Subcutaneous adipose tissue (tissue), 4 donors: Measurements from ENCODE around the gene CCDC127. TPM values are rescaled to one million over a fixed set of nuclear protein-coding genes. Genes with fewer than 3 reads are reported as not detected.

Experiments used
- CTCF ChIP-seq: fragments of 450-650 bp; IDR thresholded peaks from one replicate; pipeline ENCODE4 v1.5.1; 2016; ENCODE audit warnings: low read depth, mild to moderate bottlenecking, control low read depth, antibody characterized with exemption, moderate library complexity
- total RNA-seq, 4 donors: library from RNA; depleted of rRNA; stranded (reverse); fragments of >200 nt; gene quantifications; one replicate each; pipeline ENCODE4 v1.1.0, GENCODE V29; 2016

CCDC127 gene
- total RNA-seq, 4 donors from 2014 or later = 4.9 to 6.5 (median 5.8) TPM

DNA sequence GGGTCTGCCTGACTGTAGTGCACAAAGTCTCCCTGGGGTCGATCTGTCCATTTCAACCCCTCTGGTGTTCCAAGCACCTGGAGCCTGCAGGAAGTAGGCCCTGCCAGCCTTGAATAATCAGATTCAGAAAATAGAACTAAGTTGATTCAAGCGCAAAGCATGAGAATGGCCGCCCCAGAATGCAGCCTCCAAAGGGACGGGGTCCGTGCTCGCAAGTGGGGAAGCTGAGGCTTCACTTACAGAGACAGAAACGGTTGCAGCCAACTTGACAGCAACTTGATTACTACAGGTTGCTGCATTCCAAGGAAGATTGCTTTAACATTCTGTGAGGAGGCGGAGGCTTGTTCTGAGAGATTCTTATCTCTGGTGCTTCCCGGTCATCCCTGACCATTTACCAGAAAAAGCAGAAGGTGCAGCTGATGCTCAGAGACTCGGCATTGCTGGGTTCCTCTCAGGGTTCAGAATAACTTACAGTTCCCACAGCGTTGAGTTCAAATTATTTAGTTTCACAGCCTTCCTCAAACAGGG lies 41.6 kb downstream of the CCDC127 start:
- no peak for TF ChIP-seq CTCF

DNA sequence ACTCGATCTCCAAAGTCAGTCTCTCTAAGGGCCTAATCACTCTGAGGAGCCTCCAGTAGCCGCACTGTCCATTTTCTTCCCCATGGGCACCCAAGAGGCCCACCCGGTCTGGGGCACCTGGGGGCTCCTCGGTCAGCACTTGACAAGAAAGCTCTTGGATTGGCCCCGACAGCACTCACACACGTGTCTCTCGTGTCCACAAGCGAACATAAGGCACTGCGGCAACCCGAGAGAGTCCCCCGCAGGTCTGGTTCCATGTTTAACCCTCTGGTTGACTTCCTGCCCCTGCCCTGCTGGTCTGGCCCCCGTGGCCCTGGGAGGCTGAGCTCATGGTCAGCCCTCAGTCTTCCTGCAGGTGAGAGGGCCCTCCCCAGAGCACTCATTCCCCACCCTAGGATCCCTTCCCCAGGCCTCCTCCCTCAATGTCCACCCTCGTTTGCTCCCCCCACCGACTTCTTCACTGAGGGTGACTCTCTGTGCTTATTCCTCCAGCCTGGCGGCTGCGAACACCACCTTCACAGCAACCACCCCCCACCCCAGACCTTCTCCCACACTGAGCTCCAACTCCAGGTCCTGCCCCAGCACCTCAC lies 43.0 kb downstream of the CCDC127 start:
- TF ChIP-seq CTCF = no peak

DNA sequence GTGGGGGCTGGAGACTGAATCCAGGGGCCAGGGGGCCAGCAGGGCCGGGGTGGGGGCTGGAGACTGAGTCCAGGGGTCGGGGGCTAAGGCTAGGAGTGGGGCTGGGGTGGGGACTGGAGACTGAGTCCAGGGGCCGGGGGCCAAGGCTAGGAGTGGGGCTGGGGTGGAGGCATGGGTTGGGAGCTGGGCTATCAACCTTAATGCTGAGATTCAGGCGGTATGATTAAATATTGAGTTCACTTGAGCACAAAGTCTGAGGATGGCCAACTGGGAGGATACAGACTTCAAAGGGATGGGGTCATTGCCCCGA lies 43.7 kb downstream of the CCDC127 start:
- no peak for TF ChIP-seq CTCF

DNA sequence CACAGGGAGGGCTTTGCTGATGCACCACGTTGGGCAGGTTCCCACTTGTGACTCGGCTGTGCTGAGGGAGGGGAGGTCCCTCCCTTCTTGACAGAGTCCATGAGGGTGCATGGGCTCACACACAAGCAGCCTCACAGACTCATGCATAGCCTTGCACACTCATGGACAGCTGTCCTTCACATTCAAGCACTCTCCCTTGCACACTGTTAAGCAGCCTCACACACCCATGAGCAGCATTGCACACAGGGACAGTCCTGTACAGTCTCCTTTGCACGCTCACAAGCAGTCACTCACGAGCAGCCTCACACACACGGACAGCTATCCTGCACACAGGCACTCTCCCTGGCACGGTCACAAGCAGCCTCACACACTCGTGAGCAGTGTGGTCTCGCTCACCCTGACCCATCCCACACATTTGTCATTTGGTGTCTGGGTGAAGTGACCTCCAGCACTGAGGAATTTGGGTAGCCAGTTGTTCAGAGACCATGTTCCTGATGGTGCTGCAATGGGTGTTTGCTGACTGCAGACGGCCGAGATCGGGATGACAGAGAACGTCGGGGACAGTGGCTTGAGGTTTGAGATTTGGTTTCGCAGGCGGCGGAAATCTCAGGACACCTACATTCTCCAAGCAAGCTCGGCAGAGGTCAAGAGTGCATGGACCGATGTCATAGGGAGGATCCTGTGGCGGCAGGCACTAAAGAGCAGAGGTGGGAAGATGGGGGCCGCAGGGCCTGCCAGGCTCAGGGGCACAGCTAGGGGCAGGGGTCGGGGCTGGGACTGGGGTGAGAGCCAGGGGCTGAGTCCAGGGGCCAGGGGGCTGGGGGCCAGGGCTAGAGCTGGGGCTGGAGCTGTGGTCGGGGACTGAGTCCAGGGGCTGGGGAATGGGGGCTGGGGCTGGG lies 44.3 kb downstream of the CCDC127 start:
- no peak for TF ChIP-seq CTCF

DNA sequence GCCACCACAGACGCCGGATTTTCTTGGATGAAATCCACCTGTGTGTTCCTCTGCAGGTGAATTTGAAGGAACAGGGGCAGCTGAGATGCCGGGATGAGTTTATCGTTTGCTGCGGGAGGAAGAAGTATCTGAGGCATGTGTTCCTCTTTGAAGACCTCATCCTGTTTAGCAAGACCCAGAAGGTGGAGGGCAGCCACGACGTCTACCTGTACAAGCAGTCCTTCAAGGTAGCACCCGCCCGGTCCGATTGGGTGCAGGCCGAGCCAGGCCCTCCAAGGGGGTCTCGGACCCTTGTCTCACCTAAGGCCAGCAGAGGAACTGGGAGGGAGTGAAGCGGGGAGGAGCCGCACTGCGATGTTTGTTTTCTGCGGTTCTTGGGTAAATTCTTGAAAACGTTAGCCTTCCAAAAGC lies 45.1 kb downstream of the CCDC127 start:
- no peak for TF ChIP-seq CTCF

DNA sequence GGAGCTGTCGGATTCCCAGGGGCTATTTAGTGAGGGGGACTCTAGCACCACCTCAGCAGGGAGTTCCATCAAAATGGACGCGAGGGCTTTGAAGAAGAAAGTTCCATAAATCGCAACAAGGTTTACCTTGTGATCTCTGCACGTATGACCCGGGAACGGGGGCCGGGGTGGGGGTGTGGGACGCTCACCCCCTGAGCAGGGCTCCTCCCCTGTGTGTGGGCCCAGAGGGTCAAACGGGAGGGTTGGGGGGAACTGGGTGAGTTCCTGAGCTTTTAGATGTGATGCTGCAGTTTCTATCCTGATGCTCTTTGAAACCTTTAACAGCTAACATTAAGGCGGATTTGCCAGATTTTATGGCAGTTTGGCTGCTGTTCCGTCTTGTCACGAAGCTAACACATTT lies 45.5 kb downstream of the CCDC127 start:
- TF ChIP-seq CTCF = no peak

DNA sequence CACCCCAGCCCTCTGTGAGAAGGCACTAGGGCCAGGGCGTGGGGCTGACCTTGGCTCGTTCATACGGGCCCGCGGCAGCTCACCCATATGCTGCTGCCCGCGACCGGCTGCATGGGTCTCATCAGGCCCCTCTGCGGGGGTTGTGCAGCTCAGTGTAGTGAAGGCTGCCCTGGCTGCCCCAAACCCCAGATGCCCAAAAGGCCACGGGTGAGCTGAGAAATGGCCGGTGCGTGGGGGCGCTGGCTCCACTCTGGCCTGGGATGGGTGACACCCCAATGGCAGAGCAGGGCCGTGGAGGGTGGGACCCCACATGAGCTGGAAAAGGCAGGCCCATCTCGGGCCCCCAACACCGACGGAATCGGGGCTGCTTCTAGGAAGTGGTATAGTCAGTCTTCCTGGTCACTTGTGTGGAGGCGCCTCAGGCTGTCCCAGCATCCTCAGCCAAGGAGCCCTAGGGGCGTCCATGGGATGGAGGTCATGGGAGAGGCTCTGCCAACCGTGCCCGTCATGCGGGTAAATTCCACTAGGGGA lies 46.1 kb downstream of the CCDC127 start:
- TF ChIP-seq CTCF = no peak
